Ovary (tissue), 9 donors: ENCODE measurements around the gene MAPK8IP2. TPM values are rescaled to one million over a fixed set of nuclear protein-coding genes. Genes with fewer than 3 reads are reported as not detected.

Experiments
- DNase-seq, 5 donors: peaks; one replicate each; pipeline ENCODE4 v3.0.0-alpha.2; 2019 to 2020
- H3K27ac ChIP-seq, 2 donors: fragments of 200-600 bp; one replicate each; pipeline versions ENCODE4 v1.5.1 to v1.8.0; 2019 to 2022
- H3K27me3 ChIP-seq: fragments of 200-600 bp; one replicate; pipeline ENCODE4 v1.8.0; 2022
- H3K36me3 ChIP-seq: fragments of 200-600 bp; sonication (generic); one replicate; pipeline ENCODE4 v1.5.1; 2019
- H3K4me1 ChIP-seq: one replicate; pipeline ENCODE4 v1.8.1; 2013; ENCODE audit warnings: mild to moderate bottlenecking, moderate library complexity; ENCODE audit not compliant: insufficient read depth
- H3K4me3 ChIP-seq: fragments of 200-600 bp; sonication (generic); one replicate; pipeline ENCODE4 v1.5.1; 2017
- H3K9me3 ChIP-seq, 2 donors: fragments of 200-600 bp in 1 of 2; sonication (generic) in 1 of 2; one replicate each; pipeline versions ENCODE4 v1.5.1 to v1.8.1; 2013 to 2019; ENCODE audit warnings: mild to moderate bottlenecking in 1 of 2, moderate library complexity in 1 of 2
- EP300 ChIP-seq: sonication (generic); formaldehyde crosslinking; IDR thresholded peaks from one replicate; pipeline ENCODE4 v1.6.1; 2017; ENCODE audit warnings: antibody characterized with exemption
- POLR2A ChIP-seq: fragments of 450-650 bp; IDR thresholded peaks from one replicate; pipeline ENCODE4 v1.6.1; 2017; ENCODE audit warnings: antibody characterized with exemption, mild to moderate bottlenecking, moderate library complexity
- WGBS, 3 donors: extraction: QIAGEN DNeasy Blood & Tissue Kit in 1 of 3; methylation state at CpG; one replicate each; pipeline versions ENCODE4 v1.1.5 to v1.1.7; 2013 to 2017; 5-methylcytosine and 5-hydroxymethylcytosine counted together
- intact Hi-C, 4 donors: fragments of 100-400 bp; cut with DNase I; formaldehyde crosslinking; loops; one replicate each; pipeline versions ENCODE4 v1.11.0 to v1.15.1; 2022 to 2023
- polyA plus RNA-seq, 2 donors: library from polyadenylated mRNA; stranded (reverse); fragments of 200-250 nt in 1 of 2; fragments of 350-450 nt in 1 of 2; fragmentation: Illumina TruSeq in 1 of 2; extraction: RNeasy Lipid Tissue Mini Kit (QIAGEN cat#74804) in 1 of 2; gene quantifications; one replicate each; pipeline ENCODE4 v1.2.3, GENCODE V29; 2013 to 2014
- total RNA-seq, 7 donors: library from RNA; depleted of rRNA in 2 of 7; stranded (reverse); fragments of >200 nt in 2 of 7; fragmentation: NEBNext Ultra II Directional in 3 of 7; extraction: Animal tissue kit (Norgen Biotek cat#: 25700) in 3 of 7; gene quantifications; one replicate each; pipeline versions ENCODE4 v1.1.0 to v1.2.4, GENCODE V29; 2016 to 2023
- TF ChIP-seq, protein P1 (sequence below), 3 donors: fragments of 450-650 bp in 2 of 3; fragments of 200-600 bp in 1 of 3; IDR thresholded peaks; one replicate each; pipeline versions ENCODE4 v1.5.1 to v1.8.0; 2016 to 2022; ENCODE audit warnings: antibody characterized with exemption in 3 of 3, mild to moderate bottlenecking in 1 of 3
- donor health status: DM: no; HTN: no; CAD: no; lungs with moderate emphysema.
- donor health status: DM: no; HTN: no; CAD: no.
- donor health status: Bipolar disorder and iron deficiency.
- donor health status: DM: yes; HTN: yes; CAD: no.
- donor health status: DM: no; HTN: no; CAD: no.
- donor health status: DM: yes; HTN: yes; CAD: no.

Gene MAPK8IP2
- total and polyA plus RNA-seq, 9 donors: 1.1 to 28.4 (median 9.4) TPM

DNA sequence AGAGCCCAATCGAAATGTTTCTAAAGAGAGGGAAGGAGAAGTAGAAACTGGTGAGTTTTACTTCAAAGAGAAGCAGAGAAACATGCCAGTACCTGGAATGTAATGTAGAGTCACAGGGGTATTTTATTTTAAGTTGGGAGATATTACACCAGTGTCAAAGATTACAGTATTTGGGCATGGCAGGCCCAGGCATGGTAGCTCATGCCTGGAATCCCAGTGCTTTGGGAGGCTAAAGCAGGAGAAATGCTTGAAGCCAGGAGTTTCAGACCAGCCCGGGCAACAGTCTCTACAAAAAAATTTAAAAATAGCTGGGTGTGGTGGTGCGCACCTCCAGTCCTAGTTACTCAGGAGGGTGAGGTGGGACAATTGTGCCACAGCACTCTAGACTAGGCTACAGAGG is 40.6 kb upstream of the MAPK8IP2 start:
- Histone ChIP-seq H3K27ac (no peak overlapping the region), H3K36me3 (no peaks in the 10 kb centered on the region), H3K27me3 (no peaks in the 10 kb centered on the region), H3K4me3 (no peak overlapping the region), H3K9me3 (no peaks in the 10 kb centered on the region), H3K4me1 (peaks cover 5% of the 10 kb centered on the region)
- no peak for DNase-seq
- TF ChIP-seq EP300 (no peak), POLR2A (no peak)
- TF ChIP-seq, protein P1, sequence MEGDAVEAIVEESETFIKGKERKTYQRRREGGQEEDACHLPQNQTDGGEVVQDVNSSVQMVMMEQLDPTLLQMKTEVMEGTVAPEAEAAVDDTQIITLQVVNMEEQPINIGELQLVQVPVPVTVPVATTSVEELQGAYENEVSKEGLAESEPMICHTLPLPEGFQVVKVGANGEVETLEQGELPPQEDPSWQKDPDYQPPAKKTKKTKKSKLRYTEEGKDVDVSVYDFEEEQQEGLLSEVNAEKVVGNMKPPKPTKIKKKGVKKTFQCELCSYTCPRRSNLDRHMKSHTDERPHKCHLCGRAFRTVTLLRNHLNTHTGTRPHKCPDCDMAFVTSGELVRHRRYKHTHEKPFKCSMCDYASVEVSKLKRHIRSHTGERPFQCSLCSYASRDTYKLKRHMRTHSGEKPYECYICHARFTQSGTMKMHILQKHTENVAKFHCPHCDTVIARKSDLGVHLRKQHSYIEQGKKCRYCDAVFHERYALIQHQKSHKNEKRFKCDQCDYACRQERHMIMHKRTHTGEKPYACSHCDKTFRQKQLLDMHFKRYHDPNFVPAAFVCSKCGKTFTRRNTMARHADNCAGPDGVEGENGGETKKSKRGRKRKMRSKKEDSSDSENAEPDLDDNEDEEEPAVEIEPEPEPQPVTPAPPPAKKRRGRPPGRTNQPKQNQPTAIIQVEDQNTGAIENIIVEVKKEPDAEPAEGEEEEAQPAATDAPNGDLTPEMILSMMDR (IDR thresholded peaks at IDR 0.05): no peak
- intact Hi-C loops: no loop called here
- WGBS, 3 donors: 85 to 88% (median 86%) methylated on average over 3 of the region's 3 CpGs

DNA sequence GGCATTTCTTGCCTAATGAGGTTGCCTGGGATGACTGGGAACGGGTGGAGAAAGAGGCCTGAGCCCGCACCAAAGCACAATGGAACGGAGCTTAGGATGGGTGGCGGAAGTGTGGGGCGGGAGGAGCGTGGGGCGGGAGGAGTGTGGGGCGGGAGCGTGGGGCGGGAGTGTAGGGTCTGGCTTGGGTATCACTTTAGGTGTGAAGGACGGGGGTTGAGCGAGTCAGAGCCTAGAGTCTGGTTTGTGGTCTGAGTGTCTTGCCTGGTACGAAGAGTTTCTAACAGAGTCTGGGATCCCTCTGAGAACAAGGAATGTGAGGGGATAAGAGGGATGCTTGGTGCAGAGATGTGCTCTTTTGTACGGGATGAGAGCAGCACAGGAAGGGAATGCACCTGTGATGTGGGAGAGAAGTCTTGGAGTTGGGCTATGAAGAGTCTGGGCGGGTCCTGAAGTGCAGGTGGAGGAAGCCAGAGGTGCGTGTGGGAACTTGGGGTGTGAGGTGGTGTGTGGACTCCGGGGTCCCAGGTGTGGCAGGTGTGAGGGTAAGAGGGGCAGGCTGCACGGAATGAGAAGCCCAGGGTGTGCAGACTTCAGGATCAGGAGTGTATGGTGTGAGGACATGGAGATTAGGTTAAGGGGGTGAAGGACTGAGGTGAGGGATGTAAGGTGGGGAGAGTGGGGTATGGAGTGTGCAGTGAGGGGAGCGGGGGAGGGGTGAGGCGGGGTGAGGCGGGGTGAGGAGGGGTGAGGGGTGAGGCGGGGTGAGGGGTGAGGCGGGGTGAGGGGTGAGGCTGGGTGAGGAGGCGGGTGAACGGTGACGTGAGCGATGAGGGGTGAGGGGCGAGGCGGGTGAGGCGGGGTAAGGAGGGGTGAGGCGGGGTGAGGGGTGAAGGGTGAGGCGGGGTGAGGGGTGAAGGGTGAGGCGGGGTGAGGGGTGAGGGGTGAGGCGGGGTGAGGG is 38.9 kb upstream of the MAPK8IP2 start:
- Histone ChIP-seq H3K4me3 (no peak overlapping the region), H3K27me3 (no peaks in the 10 kb centered on the region), H3K36me3 (no peaks in the 10 kb centered on the region), H3K4me1 (peaks cover 5% of the 10 kb centered on the region), H3K27ac (no peak overlapping the region), H3K9me3 (no peaks in the 10 kb centered on the region)
- DNase-seq: peak in 1 of 5 donors; percentile 25
- 55 to 68% (median 64%) methylated on average over 18 to 32 of the region's 34 CpGs for WGBS, 3 donors
- TF ChIP-seq, protein P1 (IDR thresholded peaks at IDR 0.05): no peak
- TF ChIP-seq POLR2A: no peak
- TF ChIP-seq EP300: no peak
- intact Hi-C loops: no loop called here

DNA sequence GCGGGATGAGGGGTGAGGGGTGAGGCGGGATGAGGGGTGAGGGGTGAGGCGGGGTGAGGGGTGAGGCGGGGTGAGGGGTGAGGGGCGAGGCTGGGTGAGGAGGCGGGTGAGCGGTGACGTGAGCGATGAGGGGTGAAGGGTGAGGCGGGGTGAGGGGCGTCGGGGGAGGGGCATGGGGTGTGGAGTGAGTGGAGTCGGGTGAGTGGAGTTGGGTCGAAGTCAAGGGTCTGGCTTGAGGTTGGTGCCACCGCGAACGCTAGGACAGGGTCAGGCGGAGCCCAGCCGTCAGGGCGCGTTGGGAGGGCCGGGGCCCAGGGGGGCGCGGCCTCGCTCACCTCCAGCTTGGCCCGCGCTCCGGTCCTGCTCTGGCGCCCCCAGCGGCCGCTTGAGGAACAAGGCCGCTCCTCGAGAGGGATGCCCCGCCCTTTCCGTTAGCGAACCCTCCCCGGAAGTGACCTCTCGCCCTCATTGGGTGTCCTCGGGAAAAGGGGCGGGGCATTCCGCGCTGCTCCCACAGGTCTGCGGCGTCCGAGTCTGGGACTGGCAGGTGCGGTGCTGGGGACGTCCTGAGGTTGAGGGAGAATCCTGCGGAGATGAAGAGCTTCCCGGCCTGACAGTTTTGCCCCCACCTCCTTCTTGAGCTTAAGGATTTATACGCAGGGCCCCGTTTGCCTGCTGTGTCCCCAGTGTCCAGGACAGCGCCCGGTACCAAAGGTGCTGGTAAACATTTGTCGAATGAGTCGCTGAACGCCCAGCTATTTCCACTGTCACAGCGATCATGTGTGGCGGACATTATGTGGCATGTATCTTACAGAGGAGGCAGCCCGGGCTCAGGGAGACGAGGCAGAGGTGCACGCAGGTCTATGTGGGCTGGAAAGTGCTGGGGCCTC is 37.8 kb upstream of the MAPK8IP2 start, which contains the start of gene SYCE3:
SYCE3 (minus strand) TSS at position 397 of the 890 bp plus-strand sequence. CDS start 6,514 bp downstream, outside the sequence.
- H3K4me1 ChIP-seq: peaks cover 5% of the 10 kb centered on the region
- no peaks in the 10 kb centered on the region for H3K36me3 ChIP-seq
- 2 to 6% (median 5%) methylated on average over 54 to 61 of the region's 61 CpGs for WGBS, 3 donors
- peak within 1 kb of the TSS; percentile 29 for H3K4me3 ChIP-seq
- DNase-seq: peak; percentile 95 to 97 (median 96)
- no peaks in the 10 kb centered on the region for H3K27me3 ChIP-seq
- no peak within 1 kb of the TSS for H3K27ac ChIP-seq
- TF ChIP-seq EP300: no peak
- TF ChIP-seq, protein P1 (IDR thresholded peaks at IDR 0.05): peak; percentile 92 to 99 (median 95)
- intact Hi-C loops: no loop called here
- H3K9me3 ChIP-seq: no peaks in the 10 kb centered on the region

DNA sequence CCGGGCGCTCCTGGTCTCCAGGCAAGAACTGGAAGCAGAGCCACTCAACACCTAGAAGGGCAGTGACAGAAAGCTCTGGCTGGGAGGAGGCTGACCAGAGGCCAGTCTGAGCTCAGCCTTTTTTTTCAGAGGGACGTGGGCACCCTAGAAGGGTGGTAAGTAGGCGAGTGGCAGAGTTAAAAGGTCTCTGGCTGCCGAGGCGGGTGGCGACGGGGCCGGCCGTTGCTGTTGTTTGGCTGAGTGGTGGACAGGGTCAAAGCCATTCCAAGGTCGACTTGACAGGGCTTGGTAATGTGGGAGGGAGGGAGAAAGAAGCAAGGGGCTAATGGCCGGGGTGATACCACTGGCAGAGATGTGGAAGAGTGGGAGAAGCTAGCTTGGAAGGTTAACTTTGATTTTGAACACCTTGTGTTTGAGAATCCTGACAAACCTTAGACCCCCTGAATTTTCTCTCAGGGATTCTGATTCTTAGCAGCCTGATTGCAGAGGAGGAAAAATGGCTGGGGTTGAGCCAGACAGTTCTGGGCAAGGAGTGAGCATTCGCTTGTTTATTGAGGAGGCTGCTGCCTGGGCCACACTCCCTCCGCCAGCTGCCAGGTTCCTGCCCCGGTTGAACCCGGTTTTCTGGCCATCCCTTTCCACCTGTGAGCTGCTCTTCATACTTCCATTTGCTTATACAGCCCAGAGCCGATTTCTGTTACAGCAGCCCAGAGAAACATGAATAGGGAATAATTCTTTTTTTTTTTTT is 37.0 kb upstream of the MAPK8IP2 start:
- no peaks in the 10 kb centered on the region for H3K36me3 ChIP-seq
- no peak overlapping the region for H3K27ac ChIP-seq
- 10 to 17% (median 13%) methylated on average over 17 of the region's 17 CpGs for WGBS, 3 donors
- intact Hi-C loops: no loop called here
- peak overlapping the region; percentile 29 for H3K4me3 ChIP-seq
- no peaks in the 10 kb centered on the region for H3K27me3 ChIP-seq
- no peak for DNase-seq
- H3K9me3 ChIP-seq: no peaks in the 10 kb centered on the region
- H3K4me1 ChIP-seq: peaks cover 5% of the 10 kb centered on the region
- TF ChIP-seq, protein P1 (IDR thresholded peaks at IDR 0.05): no peak
- no peak for TF ChIP-seq POLR2A
- no peak for TF ChIP-seq EP300
